Tibial nerve (tissue), 4 donors: ENCODE data around the gene PRELID1. TPM values are rescaled to one million over a fixed set of nuclear protein-coding genes. Genes with fewer than 3 reads are reported as not detected.

Experiments used
- DNase-seq, 2 donors: peaks; one replicate each; pipeline ENCODE4 v3.0.0-alpha.2; 2019; ENCODE audit warnings: low spot score in 2 of 2
- H3K27ac ChIP-seq, 4 donors: fragments of 200-600 bp; sonication (generic) in 3 of 4; one replicate each; pipeline ENCODE4 v1.5.1; 2017 to 2019; ENCODE audit warnings: mild to moderate bottlenecking in 1 of 4
- H3K27me3 ChIP-seq, 2 donors: fragments of 200-600 bp; sonication (generic) in 1 of 2; one replicate each; pipeline versions ENCODE4 v1.5.1 to v1.6.0; 2017 to 2019
- H3K36me3 ChIP-seq, 3 donors: fragments of 200-600 bp; sonication (generic); one replicate each; pipeline ENCODE4 v1.5.1; 2018 to 2019
- H3K4me1 ChIP-seq, 4 donors: fragments of 200-600 bp; sonication (generic) in 3 of 4; one replicate each; pipeline ENCODE4 v1.5.1; 2017 to 2019
- H3K4me3 ChIP-seq, 4 donors: fragments of 200-600 bp; sonication (generic) in 3 of 4; one replicate each; pipeline ENCODE4 v1.5.1; 2017 to 2019; ENCODE audit warnings: mild to moderate bottlenecking in 1 of 4, moderate library complexity in 1 of 4
- H3K9me3 ChIP-seq, 4 donors: fragments of 200-600 bp; sonication (generic) in 3 of 4; one replicate each; pipeline ENCODE4 v1.5.1; 2017 to 2019
- CTCF ChIP-seq, 5 experiments: fragments of 200-600 bp in 3 of 5; fragments of 450-650 bp in 2 of 5; sonication (generic) in 3 of 5; IDR thresholded peaks; one replicate each; pipeline ENCODE4 v1.5.1; 2016 to 2019; ENCODE audit warnings: antibody characterized with exemption in 5 of 5, mild to moderate bottlenecking in 3 of 5, moderate library complexity in 2 of 5
- EP300 ChIP-seq, 2 donors: sonication (generic); formaldehyde crosslinking; IDR thresholded peaks; one replicate each; pipeline ENCODE4 v1.6.1; 2017; ENCODE audit warnings: antibody characterized with exemption in 2 of 2, mild to moderate bottlenecking in 1 of 2
- POLR2A ChIP-seq, 2 donors: fragments of 450-650 bp; IDR thresholded peaks; one replicate each; pipeline ENCODE4 v1.6.1; 2017; ENCODE audit warnings: antibody characterized with exemption in 2 of 2, mild to moderate bottlenecking in 2 of 2, moderate library complexity in 2 of 2
- WGBS, 2 donors: methylation state at CpG; one replicate each; pipeline ENCODE4 v1.1.5; 2018; 5-methylcytosine and 5-hydroxymethylcytosine counted together
- total RNA-seq, 4 donors: library from RNA; depleted of rRNA; stranded (reverse); fragments of >200 nt; gene quantifications; one replicate each; pipeline ENCODE4 v1.1.0, GENCODE V29; 2016

The PRELID1 gene
- total RNA-seq, 4 donors from 2014 or later = 52.6 to 87.0 (median 65.2) TPM

GRCh38 chr5:177315411-177315810, 11.8 kb downstream of the PRELID1 start:
- Histone ChIP-seq H3K4me1 (peaks cover 0 to 28% (median 20%) of the 10 kb centered on the region in 4 donors), H3K27me3 (no peaks in the 10 kb centered on the region), H3K9me3 (no peaks in the 10 kb centered on the region), H3K4me3 (no peak overlapping the region), H3K27ac (no peak overlapping the region), H3K36me3 (peaks cover 0 to 14% (median 0%) of the 10 kb centered on the region in 3 donors)
- TF ChIP-seq POLR2A (IDR thresholded peaks at IDR 0.05) = no peak
- TF ChIP-seq CTCF (IDR thresholded peaks at IDR 0.05) = no peak
- TF ChIP-seq EP300 (IDR thresholded peaks at IDR 0.05) = no peak
- no peak for DNase-seq
- WGBS, 2 donors = 78 to 88% methylated on average over 7 of the region's 7 CpGs

- TF ChIP-seq EP300 (IDR thresholded peaks at IDR 0.05) = no peak
- TF ChIP-seq POLR2A (IDR thresholded peaks at IDR 0.05) = no peak
- TF ChIP-seq CTCF (IDR thresholded peaks at IDR 0.05) = no peak
- no peak for DNase-seq
- Histone ChIP-seq H3K36me3 (peaks cover 0 to 19% (median 0%) of the 10 kb centered on the region in 3 donors), H3K9me3 (no peaks in the 10 kb centered on the region), H3K27ac (no peak overlapping the region), H3K27me3 (no peaks in the 10 kb centered on the region), H3K4me3 (no peak overlapping the region), H3K4me1 (peaks cover 0 to 22% (median 18%) of the 10 kb centered on the region in 4 donors)
- 79 to 88% methylated on average over 3 of the region's 3 CpGs for WGBS, 2 donors
These were observed 12.4 kb downstream of the PRELID1 start for GRCh38 chr5:177316005-177316404.

GRCh38 chr5:177317959-177318377, 14.4 kb downstream of the PRELID1 start:
- Histone ChIP-seq H3K4me3 (no peak overlapping the region), H3K4me1 (peaks cover 0 to 2% (median under 1%) of the 10 kb centered on the region in 4 donors), H3K27me3 (no peaks in the 10 kb centered on the region), H3K9me3 (no peaks in the 10 kb centered on the region), H3K36me3 (peaks cover 0 to 19% (median 0%) of the 10 kb centered on the region in 3 donors), H3K27ac (no peak overlapping the region)
- TF ChIP-seq EP300 (IDR thresholded peaks at IDR 0.05) (no peak), CTCF (IDR thresholded peaks at IDR 0.05) (peak; percentile 67 to 76 (median 75)), POLR2A (IDR thresholded peaks at IDR 0.05) (no peak)
- WGBS, 2 donors = 37 to 42% methylated on average over 7 of the region's 7 CpGs
- DNase-seq = peak; percentile 42 to 75

GRCh38 chr5:177319913-177320588, 16.5 kb downstream of the PRELID1 start:
- H3K4me1 ChIP-seq = no peaks in the 10 kb centered on the region
- H3K4me3 ChIP-seq = no peak overlapping the region
- H3K27me3 ChIP-seq = no peaks in the 10 kb centered on the region
- H3K36me3 ChIP-seq = peaks cover 0 to 25% (median 0%) of the 10 kb centered on the region in 3 donors
- H3K9me3 ChIP-seq = no peaks in the 10 kb centered on the region
- TF ChIP-seq POLR2A (IDR thresholded peaks at IDR 0.05) (no peak), EP300 (IDR thresholded peaks at IDR 0.05) (no peak)
- no peak overlapping the region for H3K27ac ChIP-seq
- 90 to 96% methylated on average over 13 to 14 of the region's 14 CpGs for whole genome bisulfite sequencing, 2 donors
- DNase-seq = no peak

GRCh38 chr5:177320879-177321278, 17.3 kb downstream of the PRELID1 start:
- Histone ChIP-seq H3K9me3 (no peaks in the 10 kb centered on the region), H3K27ac (no peak overlapping the region), H3K4me3 (no peak overlapping the region), H3K36me3 (peaks cover 0 to 27% (median 0%) of the 10 kb centered on the region in 3 donors), H3K4me1 (no peaks in the 10 kb centered on the region), H3K27me3 (no peaks in the 10 kb centered on the region)
- no peak for TF ChIP-seq POLR2A (IDR thresholded peaks at IDR 0.05)
- TF ChIP-seq CTCF (IDR thresholded peaks at IDR 0.05) = no peak
- TF ChIP-seq EP300 (IDR thresholded peaks at IDR 0.05) = no peak
- DNase-seq = no peak
- WGBS, 2 donors = 80 to 97% methylated on average over 7 of the region's 7 CpGs
